HG03066 (cell line): Measurements from ENCODE around the gene VWF.

Experiments
- ATAC-seq: cut with Tn5 transposase; IDR thresholded peaks from one replicate; pipeline ENCODE4 v1.9.1; 2021; ENCODE audit warnings: low read depth; ENCODE audit not compliant: unreplicated experiment

The VWF gene

GRCh38 chr12:5966486-5967095, 157.9 kb downstream of the VWF start:
- no peak for ATAC-seq

- ATAC-seq: no peak
Observed at GRCh38 chr12:5965950-5966383, 158.5 kb downstream of the VWF start.

- no peak for ATAC-seq
Observed at GRCh38 chr12:5964913-5965900, 159.3 kb downstream of the VWF start.

GRCh38 chr12:5963515-5963914, 161.0 kb downstream of the VWF start:
- ATAC-seq: no peak

GRCh38 chr12:5960783-5961182, 163.7 kb downstream of the VWF start:
- ATAC-seq: no peak

GRCh38 chr12:5956987-5957386, 167.5 kb downstream of the VWF start:
- ATAC-seq: no peak

GRCh38 chr12:5954661-5955060, 169.8 kb downstream of the VWF start:
- no peak for ATAC-seq

- no peak for ATAC-seq
Observed at GRCh38 chr12:5953835-5954586, 170.5 kb downstream of the VWF start.

GRCh38 chr12:5952031-5952430, 172.4 kb downstream of the VWF start:
- ATAC-seq: no peak

GRCh38 chr12:5948696-5949095, 175.8 kb downstream of the VWF start:
- ATAC-seq: no peak

GRCh38 chr12:5947006-5947405, 177.5 kb downstream of the VWF start:
- ATAC-seq: no peak

- no peak for ATAC-seq
Observed at GRCh38 chr12:5946388-5946787, 178.1 kb downstream of the VWF start.

GRCh38 chr12:5945071-5946008, 179.1 kb downstream of the VWF start, which contains the start of gene ANO2:
TSS of gene ANO2 (minus strand) at chr12:5945259. CDS start at chr12:5945217, 42 bp downstream.
- no peak for ATAC-seq

- ATAC-seq: no peak
Observed at GRCh38 chr12:5944688-5945070, 179.8 kb downstream of the VWF start.

- no peak for ATAC-seq
Observed at GRCh38 chr12:5944053-5944452, 180.4 kb downstream of the VWF start.

- no peak for ATAC-seq
Observed at GRCh38 chr12:5941907-5942306, 182.6 kb downstream of the VWF start.

- no peak for ATAC-seq
Observed at GRCh38 chr12:5927732-5928516, 196.5 kb downstream of the VWF start.

- ATAC-seq: no peak
Observed at GRCh38 chr12:5925646-5926045, 198.8 kb downstream of the VWF start.

- no peak for ATAC-seq
Observed at GRCh38 chr12:5924342-5924741, 200.1 kb downstream of the VWF start.
